SU-DHL-6 (cell line): ENCODE measurements around the gene WTAP.
A peak's percentile ranks its signal among the peaks of the same experiment; 100 is the strongest.

ENCODE experiments used
- EZH2phosphoT487 ChIP-seq: fragments of 200-600 bp; sonication (generic), shearing (Covaris generic); conservative IDR thresholded peaks from 2 replicates; pipeline ENCODE4 v1.6.1; 2018; ENCODE audit warnings: mild to moderate bottlenecking, antibody characterized with exemption, low read length, moderate library complexity, mixed read lengths
- TF ChIP-seq, protein P1 (sequence below): fragments of 200-600 bp; sonication (generic); IDR thresholded peaks from one replicate; pipeline ENCODE4 v1.5.1; 2017; ENCODE audit warnings: antibody characterized with exemption, mild to moderate bottlenecking, low read length, moderate library complexity; ENCODE audit not compliant: insufficient read depth, poor library complexity, severe bottlenecking

DNA sequence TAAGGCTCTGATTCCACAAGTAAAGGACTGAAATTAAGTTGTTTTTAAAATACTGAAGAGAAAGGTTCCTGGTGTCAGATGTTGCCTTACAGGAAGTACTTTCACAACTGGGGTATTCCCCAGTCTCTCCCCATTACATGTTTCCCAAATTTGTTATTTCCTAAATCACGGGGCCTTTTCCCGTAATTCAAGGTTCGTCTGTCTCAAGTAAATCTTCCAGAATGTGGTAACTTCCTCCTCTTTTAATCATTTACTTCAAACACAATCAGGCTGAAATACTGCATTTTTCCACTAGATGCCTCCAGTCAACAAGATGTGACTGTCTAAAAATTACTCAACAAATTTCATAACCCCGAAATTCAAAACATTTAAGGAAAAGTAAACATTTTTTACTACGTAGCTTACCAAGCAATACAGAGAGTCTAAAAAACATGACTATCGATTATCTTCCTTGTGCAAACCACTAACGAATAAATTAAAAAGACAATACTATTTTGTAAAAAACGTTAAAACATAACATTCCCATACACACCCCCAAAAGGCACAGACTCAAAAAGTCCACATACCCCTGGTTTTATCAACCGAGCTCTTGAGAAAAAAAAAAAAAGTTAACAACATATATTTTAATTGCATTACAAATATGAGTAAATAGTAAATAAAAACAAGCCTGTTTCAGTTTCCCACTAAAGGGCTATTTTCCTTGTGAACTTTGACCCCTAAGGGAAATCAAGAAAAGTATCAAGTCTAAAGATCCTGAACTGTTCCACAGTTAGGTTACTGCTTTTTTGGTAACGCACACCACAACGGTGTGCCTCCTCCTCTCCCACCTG is 36.0 kb upstream of the WTAP start:
- TF ChIP-seq, protein P1, sequence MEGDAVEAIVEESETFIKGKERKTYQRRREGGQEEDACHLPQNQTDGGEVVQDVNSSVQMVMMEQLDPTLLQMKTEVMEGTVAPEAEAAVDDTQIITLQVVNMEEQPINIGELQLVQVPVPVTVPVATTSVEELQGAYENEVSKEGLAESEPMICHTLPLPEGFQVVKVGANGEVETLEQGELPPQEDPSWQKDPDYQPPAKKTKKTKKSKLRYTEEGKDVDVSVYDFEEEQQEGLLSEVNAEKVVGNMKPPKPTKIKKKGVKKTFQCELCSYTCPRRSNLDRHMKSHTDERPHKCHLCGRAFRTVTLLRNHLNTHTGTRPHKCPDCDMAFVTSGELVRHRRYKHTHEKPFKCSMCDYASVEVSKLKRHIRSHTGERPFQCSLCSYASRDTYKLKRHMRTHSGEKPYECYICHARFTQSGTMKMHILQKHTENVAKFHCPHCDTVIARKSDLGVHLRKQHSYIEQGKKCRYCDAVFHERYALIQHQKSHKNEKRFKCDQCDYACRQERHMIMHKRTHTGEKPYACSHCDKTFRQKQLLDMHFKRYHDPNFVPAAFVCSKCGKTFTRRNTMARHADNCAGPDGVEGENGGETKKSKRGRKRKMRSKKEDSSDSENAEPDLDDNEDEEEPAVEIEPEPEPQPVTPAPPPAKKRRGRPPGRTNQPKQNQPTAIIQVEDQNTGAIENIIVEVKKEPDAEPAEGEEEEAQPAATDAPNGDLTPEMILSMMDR = peak; percentile 73
- no peak for TF ChIP-seq EZH2phosphoT487
